ENCODE data around the gene PPARD.

DNA sequence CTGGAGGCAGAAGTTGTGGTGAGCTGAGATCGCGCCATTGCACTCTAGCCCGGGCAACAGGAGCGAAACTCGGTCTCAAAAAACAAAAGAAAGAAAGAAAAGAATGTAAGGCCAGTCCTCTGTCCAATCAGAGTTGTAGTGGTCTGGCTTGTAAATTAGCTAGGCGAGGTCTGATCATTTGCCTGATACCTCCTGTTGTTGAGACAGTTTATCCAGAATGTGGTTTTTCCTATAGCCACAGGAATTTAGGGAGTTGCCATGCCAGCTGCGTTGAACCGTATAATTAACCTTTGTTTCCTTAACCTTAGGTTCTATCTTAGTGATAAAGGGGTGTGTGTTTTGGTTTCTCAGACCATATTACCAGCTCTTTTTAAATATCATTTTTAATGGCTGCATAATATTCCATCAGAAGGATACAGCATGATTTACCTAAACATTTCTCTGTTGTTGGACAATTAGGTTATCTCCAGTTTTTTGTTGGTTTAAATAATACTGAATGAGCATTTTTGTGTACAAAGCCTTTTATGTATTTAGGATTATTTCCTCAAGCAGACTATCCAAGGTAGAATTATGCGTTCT lies 11.7 kb upstream of the PPARD start:
- TF ChIP-seq, protein P1, sequence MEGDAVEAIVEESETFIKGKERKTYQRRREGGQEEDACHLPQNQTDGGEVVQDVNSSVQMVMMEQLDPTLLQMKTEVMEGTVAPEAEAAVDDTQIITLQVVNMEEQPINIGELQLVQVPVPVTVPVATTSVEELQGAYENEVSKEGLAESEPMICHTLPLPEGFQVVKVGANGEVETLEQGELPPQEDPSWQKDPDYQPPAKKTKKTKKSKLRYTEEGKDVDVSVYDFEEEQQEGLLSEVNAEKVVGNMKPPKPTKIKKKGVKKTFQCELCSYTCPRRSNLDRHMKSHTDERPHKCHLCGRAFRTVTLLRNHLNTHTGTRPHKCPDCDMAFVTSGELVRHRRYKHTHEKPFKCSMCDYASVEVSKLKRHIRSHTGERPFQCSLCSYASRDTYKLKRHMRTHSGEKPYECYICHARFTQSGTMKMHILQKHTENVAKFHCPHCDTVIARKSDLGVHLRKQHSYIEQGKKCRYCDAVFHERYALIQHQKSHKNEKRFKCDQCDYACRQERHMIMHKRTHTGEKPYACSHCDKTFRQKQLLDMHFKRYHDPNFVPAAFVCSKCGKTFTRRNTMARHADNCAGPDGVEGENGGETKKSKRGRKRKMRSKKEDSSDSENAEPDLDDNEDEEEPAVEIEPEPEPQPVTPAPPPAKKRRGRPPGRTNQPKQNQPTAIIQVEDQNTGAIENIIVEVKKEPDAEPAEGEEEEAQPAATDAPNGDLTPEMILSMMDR (IDR thresholded peaks at IDR 0.05): no peak
- TF ChIP-seq POLR2A (IDR thresholded peaks at IDR 0.05): no peak
